HG03457 (cell line): ENCODE results near the gene SV2C.
"Not testable (repeated sequence)": the region's sequence is repeated elsewhere in the genome, so short reads cannot be mapped to it uniquely, and the experiment has no call there.

ENCODE experiments used
- ATAC-seq: cut with Tn5 transposase; IDR thresholded peaks from one replicate; pipeline ENCODE4 v1.9.1; 2021; ENCODE audit warnings: moderate number of reproducible peaks; ENCODE audit not compliant: unreplicated experiment

SV2C gene

GRCh38 chr5:76082772-76083554 is at the start of gene SV2C:
SV2C (plus strand) TSS chr5:76083383; CDS start chr5:76131751, 48,368 bp downstream.
- no peak for ATAC-seq

GRCh38 chr5:76037736-76038151 is 45.4 kb upstream of the SV2C start:
- not testable (repeated sequence) for ATAC-seq

- ATAC-seq: no peak
Observed at GRCh38 chr5:76038212-76038611, 45.0 kb upstream of the SV2C start.

GRCh38 chr5:76040806-76041205 is 42.4 kb upstream of the SV2C start:
- no peak for ATAC-seq

- no peak for ATAC-seq
Observed at GRCh38 chr5:76041863-76042262, 41.3 kb upstream of the SV2C start.

- no peak for ATAC-seq
Observed at GRCh38 chr5:76046741-76047140, 36.4 kb upstream of the SV2C start.

- no peak for ATAC-seq
Observed at GRCh38 chr5:76050134-76050533, 33.0 kb upstream of the SV2C start.

GRCh38 chr5:76062502-76063041 is 20.6 kb upstream of the SV2C start:
- no peak for ATAC-seq

GRCh38 chr5:76065258-76065657 is 17.9 kb upstream of the SV2C start:
- ATAC-seq: no peak

- no peak for ATAC-seq
Observed at GRCh38 chr5:76069061-76069735, 14.0 kb upstream of the SV2C start.

GRCh38 chr5:76074487-76075065 is 8.6 kb upstream of the SV2C start:
- ATAC-seq: no peak

GRCh38 chr5:76081811-76082771 is 1.1 kb upstream of the SV2C start:
- ATAC-seq: no peak

- no peak for ATAC-seq
Observed at GRCh38 chr5:76083555-76084495, 642 bp downstream of the SV2C start.

- no peak for ATAC-seq
Observed at GRCh38 chr5:76084496-76085242, 1.5 kb downstream of the SV2C start.

GRCh38 chr5:76085243-76085579 is 2.0 kb downstream of the SV2C start:
- no peak for ATAC-seq

GRCh38 chr5:76086095-76086494 is 2.9 kb downstream of the SV2C start:
- no peak for ATAC-seq

GRCh38 chr5:76089156-76089555 is 6.0 kb downstream of the SV2C start:
- ATAC-seq: not testable (repeated sequence)

GRCh38 chr5:76091351-76091750 is 8.2 kb downstream of the SV2C start:
- no peak for ATAC-seq

- no peak for ATAC-seq
Observed at GRCh38 chr5:76099286-76099702, 16.1 kb downstream of the SV2C start.
